Measurements from ENCODE around the gene RBPJL.

Gene RBPJL

GRCh38 chr20:45363611-45364492 lies 57.2 kb downstream of the RBPJL start:
- TF ChIP-seq RARB (CRISPR knock-in tag; IDR thresholded peaks at IDR 0.05) (no peak), ZFP30 (CRISPR knock-in tag; IDR thresholded peaks at IDR 0.05) (no peak), ARNTL (CRISPR knock-in tag; IDR thresholded peaks at IDR 0.05; ENCODE audit: borderline replicate concordance, low read depth) (no peak), CSDC2 (CRISPR knock-in tag; IDR thresholded peaks at IDR 0.05) (no peak), ZNF70 (CRISPR knock-in tag; IDR thresholded peaks at IDR 0.05) (no peak), OSR1 (CRISPR knock-in tag; IDR thresholded peaks at IDR 0.05) (no peak), POU6F1 (CRISPR knock-in tag; IDR thresholded peaks at IDR 0.05; ENCODE audit: borderline replicate concordance, low read depth) (no peak)
- no peak for ATAC-seq

- no peak for ATAC-seq
- no peak for TF ChIP-seq POU6F1 (CRISPR knock-in tag; IDR thresholded peaks at IDR 0.05; ENCODE audit: borderline replicate concordance, low read depth)
- TF ChIP-seq ZFP3 (CRISPR knock-in tag; IDR thresholded peaks at IDR 0.05), result no peak
- no peak for TF ChIP-seq PPARA (CRISPR knock-in tag; IDR thresholded peaks at IDR 0.05; ENCODE audit: borderline replicate concordance)
- no peak for TF ChIP-seq BACH2 (CRISPR knock-in tag; IDR thresholded peaks at IDR 0.05; ENCODE audit: borderline replicate concordance)
- no peak for TF ChIP-seq TCF4 (CRISPR knock-in tag; IDR thresholded peaks at IDR 0.05; ENCODE audit: borderline replicate concordance)
- no peak for TF ChIP-seq ARNTL (CRISPR knock-in tag; IDR thresholded peaks at IDR 0.05; ENCODE audit: borderline replicate concordance, low read depth)
- TF ChIP-seq ZNF565 (CRISPR knock-in tag; conservative IDR thresholded peaks at IDR 0.05; ENCODE audit: low read depth), result no peak
- TF ChIP-seq ZC3H10 (CRISPR knock-in tag; IDR thresholded peaks at IDR 0.05), result no peak
- no peak for TF ChIP-seq RARB (CRISPR knock-in tag; IDR thresholded peaks at IDR 0.05)
- TF ChIP-seq CSDC2 (CRISPR knock-in tag; IDR thresholded peaks at IDR 0.05), result no peak
- no peak for TF ChIP-seq GLIS3 (CRISPR knock-in tag; IDR thresholded peaks at IDR 0.05)
- no peak for TF ChIP-seq CSRNP3 (CRISPR knock-in tag; IDR thresholded peaks at IDR 0.05)
- TF ChIP-seq ZFP30 (CRISPR knock-in tag; IDR thresholded peaks at IDR 0.05), result no peak
- no peak for TF ChIP-seq ISL1 (CRISPR knock-in tag; IDR thresholded peaks at IDR 0.05)
- TF ChIP-seq OSR1 (CRISPR knock-in tag; IDR thresholded peaks at IDR 0.05), result no peak
- TF ChIP-seq ESRRG (CRISPR knock-in tag; IDR thresholded peaks at IDR 0.05), result no peak
- TF ChIP-seq ZNF70 (CRISPR knock-in tag; IDR thresholded peaks at IDR 0.05), result no peak
Measured at GRCh38 chr20:45365444-45365970, 58.9 kb downstream of the RBPJL start.

- TF ChIP-seq POU6F1 (CRISPR knock-in tag; IDR thresholded peaks at IDR 0.05; ENCODE audit: borderline replicate concordance, low read depth) (no peak), SNAI2 (CRISPR knock-in tag; IDR thresholded peaks at IDR 0.05) (no peak), PATZ1 (CRISPR knock-in tag; IDR thresholded peaks at IDR 0.05; ENCODE audit: borderline replicate concordance) (no peak), BACH2 (CRISPR knock-in tag; IDR thresholded peaks at IDR 0.05; ENCODE audit: borderline replicate concordance) (no peak), ARNTL (CRISPR knock-in tag; IDR thresholded peaks at IDR 0.05; ENCODE audit: borderline replicate concordance, low read depth) (no peak), ISL1 (CRISPR knock-in tag; IDR thresholded peaks at IDR 0.05) (no peak), ZFP30 (CRISPR knock-in tag; IDR thresholded peaks at IDR 0.05) (no peak), TCF4 (CRISPR knock-in tag; IDR thresholded peaks at IDR 0.05; ENCODE audit: borderline replicate concordance) (no peak), RARB (CRISPR knock-in tag; IDR thresholded peaks at IDR 0.05) (no peak), OSR1 (CRISPR knock-in tag; IDR thresholded peaks at IDR 0.05) (no peak)
- ATAC-seq, result no peak
Measured at GRCh38 chr20:45366192-45366591, 59.6 kb downstream of the RBPJL start.

All from SK-N-SH treated with all-trans-retinoic acid at 6 μM for 48 hours (cell line).